Stimulated activated naive B cell treated with anti-CD40 and anti-IgM and Interleukin-4, amounts not matched to agents 10 μg/mL and 1 μg/mL and 100 μg/mL, for 72 hours (primary cell): ENCODE measurements around the gene WWOX.

ENCODE experiments used
- ATAC-seq, 2 donors: fragments of 150-1000 bp; cut with Tn5 transposase; replicated peaks; 2 replicates each; pipeline ENCODE4 v1.10.0; 2021; ENCODE audit warnings: moderate library complexity in 1 of 2
- DNase-seq: peaks from one replicate; pipeline ENCODE4 v3.0.0; 2021
- H3K27ac Mint-ChIP-seq: one replicate; pipeline ENCODE4 v1.8.0; 2022; ENCODE audit warnings: mild to moderate bottlenecking, mixed read lengths
- H3K27me3 Mint-ChIP-seq, 2 donors: one replicate each; pipeline ENCODE4 v1.8.0; 2022; ENCODE audit warnings: mixed read lengths in 2 of 2
- H3K36me3 Mint-ChIP-seq, 2 donors: one replicate each; pipeline ENCODE4 v1.8.0; 2022; ENCODE audit warnings: mixed read lengths in 2 of 2, mild to moderate bottlenecking in 1 of 2
- H3K4me1 Mint-ChIP-seq, 2 donors: one replicate each; pipeline ENCODE4 v1.8.0; 2022; ENCODE audit warnings: mixed read lengths in 2 of 2, mild to moderate bottlenecking in 1 of 2
- H3K4me3 Mint-ChIP-seq, 2 donors: one replicate each; pipeline ENCODE4 v1.8.0; 2022; ENCODE audit warnings: mild to moderate bottlenecking in 2 of 2, mixed read lengths in 2 of 2, moderate library complexity in 1 of 2
- H3K9me3 Mint-ChIP-seq, 2 donors: one replicate each; pipeline ENCODE4 v1.8.0; 2022; ENCODE audit warnings: mixed read lengths in 2 of 2, mild to moderate bottlenecking in 1 of 2

WWOX gene

DNA sequence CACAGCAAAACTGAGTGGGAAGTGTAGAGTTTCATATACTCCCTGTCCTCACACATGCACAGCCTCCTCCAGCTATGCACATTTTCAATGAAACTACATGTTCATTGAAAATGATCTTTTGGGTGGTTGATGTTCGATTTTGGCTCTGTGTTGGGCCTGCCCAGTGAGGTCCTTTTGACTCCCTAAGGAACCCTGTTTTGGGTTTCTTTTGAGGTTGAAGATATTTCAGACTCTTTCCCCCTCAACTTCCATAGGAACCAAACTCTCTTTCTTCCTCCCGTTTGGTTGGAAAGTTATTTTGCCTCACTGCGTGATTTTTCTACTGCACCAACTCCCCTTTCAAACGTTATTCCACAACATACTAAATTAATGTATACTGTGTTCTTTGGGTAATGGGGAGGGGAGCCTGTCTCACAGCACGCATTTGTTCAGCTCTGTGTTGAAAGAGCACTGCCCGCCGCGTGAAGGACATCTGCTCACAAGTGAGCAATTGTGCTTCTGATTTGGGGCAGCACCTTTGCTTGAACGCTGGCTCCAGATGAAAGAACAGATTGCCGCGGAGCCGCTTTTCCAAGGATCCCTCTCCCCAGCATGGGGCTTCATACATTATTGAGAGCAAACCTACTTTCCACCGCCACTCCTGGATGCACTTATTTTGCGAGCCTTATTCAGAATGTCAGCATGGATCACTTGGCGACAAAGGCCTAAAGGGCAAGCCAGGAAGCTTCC is 385.9 kb downstream of the WWOX start:
- H3K4me1 Mint-ChIP-seq = no peaks in the 10 kb centered on the region
- no peaks in the 10 kb centered on the region for H3K9me3 Mint-ChIP-seq
- no peak overlapping the region for H3K4me3 Mint-ChIP-seq
- DNase-seq (no peak), ATAC-seq (no peak)
- H3K36me3 Mint-ChIP-seq = no peaks in the 10 kb centered on the region
- H3K27me3 Mint-ChIP-seq = no peaks in the 10 kb centered on the region
- no peak overlapping the region for H3K27ac Mint-ChIP-seq

DNA sequence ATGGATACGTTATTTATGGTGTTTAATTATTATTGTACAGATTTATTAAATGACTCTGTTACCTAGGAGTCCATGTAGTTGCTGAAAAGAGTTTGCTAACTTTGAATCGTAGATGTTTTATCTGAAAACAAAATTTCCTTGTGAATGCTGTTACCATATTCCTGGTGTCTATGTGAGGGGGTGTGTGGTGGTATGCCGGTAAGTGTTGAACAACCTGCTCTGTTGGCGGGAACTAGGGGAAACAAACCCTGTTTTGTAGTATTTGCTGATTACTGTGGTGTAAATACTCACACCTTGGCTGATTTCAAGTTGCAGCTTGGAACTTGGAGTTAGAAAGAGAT is 386.4 kb downstream of the WWOX start:
- no peaks in the 10 kb centered on the region for H3K36me3 Mint-ChIP-seq

GRCh38 chr16:78487471-78487870 is 388.0 kb downstream of the WWOX start:
- DNase-seq = no peak
- H3K36me3 Mint-ChIP-seq = no peaks in the 10 kb centered on the region
- no peak overlapping the region for H3K27ac Mint-ChIP-seq
- no peaks in the 10 kb centered on the region for H3K27me3 Mint-ChIP-seq
- no peak overlapping the region for H3K4me3 Mint-ChIP-seq
- no peaks in the 10 kb centered on the region for H3K4me1 Mint-ChIP-seq
- no peak for ATAC-seq
- no peaks in the 10 kb centered on the region for H3K9me3 Mint-ChIP-seq

More for the DNA sequence above, 386.4 kb downstream of the WWOX start:
- DNase-seq (no peak), ATAC-seq (no peak)
- Mint-ChIP-seq H3K4me1 (no peaks in the 10 kb centered on the region), H3K27me3 (no peaks in the 10 kb centered on the region), H3K9me3 (no peaks in the 10 kb centered on the region), H3K27ac (no peak overlapping the region), H3K4me3 (no peak overlapping the region)

- Mint-ChIP-seq H3K27me3 (no peaks in the 10 kb centered on the region), H3K4me3 (no peak overlapping the region), H3K36me3 (no peaks in the 10 kb centered on the region), H3K9me3 (no peaks in the 10 kb centered on the region), H3K4me1 (no peaks in the 10 kb centered on the region), H3K27ac (no peak overlapping the region)
- DNase-seq = no peak
- ATAC-seq = no peak
Measured at GRCh38 chr16:78489072-78489471, 389.6 kb downstream of the WWOX start.

DNA sequence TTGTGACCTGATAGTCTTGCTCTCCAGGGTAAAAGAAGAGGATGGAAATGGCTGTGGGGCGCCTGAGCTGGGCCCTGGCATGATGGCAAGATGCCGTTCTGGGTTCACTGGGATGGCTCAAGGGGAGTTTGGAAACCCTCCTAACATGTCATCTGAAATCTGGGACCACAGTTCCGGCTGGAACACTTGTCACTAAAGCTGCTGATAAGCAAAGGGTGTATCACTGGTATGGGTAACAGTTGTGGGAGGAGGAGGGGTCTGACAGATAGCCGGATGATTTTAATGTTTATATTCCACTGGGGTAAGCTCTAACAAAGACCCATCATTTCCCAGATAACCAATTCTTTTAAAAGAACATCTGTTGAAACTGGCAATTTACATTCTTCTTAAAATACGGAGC is 390.2 kb downstream of the WWOX start:
- H3K36me3 Mint-ChIP-seq = no peaks in the 10 kb centered on the region
- H3K27ac Mint-ChIP-seq = no peak overlapping the region
- H3K4me3 Mint-ChIP-seq = no peak overlapping the region
- DNase-seq (no peak), ATAC-seq (no peak)
- H3K4me1 Mint-ChIP-seq = no peaks in the 10 kb centered on the region
- H3K27me3 Mint-ChIP-seq = no peaks in the 10 kb centered on the region
- H3K9me3 Mint-ChIP-seq = no peaks in the 10 kb centered on the region

DNA sequence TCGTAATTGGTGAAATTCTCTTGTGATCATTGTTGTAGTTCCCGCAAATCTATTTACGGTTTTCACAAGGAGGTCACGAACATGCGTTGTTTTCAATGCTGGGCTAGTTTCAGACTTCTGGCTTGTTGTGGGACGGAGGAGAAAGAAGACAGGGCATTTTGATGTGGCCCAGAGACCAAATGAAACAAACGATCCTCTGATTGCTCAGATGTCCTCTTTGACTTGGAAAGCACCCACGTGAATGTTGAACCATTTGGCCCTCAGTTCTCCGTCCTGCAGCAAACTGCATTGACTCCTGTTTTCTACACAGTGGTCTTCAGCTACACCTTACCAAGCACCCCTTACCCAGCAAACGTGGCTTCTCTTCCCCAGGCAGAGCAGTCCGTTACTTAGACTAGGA is 391.0 kb downstream of the WWOX start:
- Mint-ChIP-seq H3K4me1 (no peaks in the 10 kb centered on the region), H3K27me3 (no peaks in the 10 kb centered on the region), H3K9me3 (no peaks in the 10 kb centered on the region), H3K36me3 (no peaks in the 10 kb centered on the region), H3K27ac (no peak overlapping the region), H3K4me3 (no peak overlapping the region)
- DNase-seq (no peak), ATAC-seq (no peak)

GRCh38 chr16:78490847-78491246 is 391.4 kb downstream of the WWOX start:
- H3K27ac Mint-ChIP-seq = no peak overlapping the region
- H3K4me3 Mint-ChIP-seq = no peak overlapping the region
- no peaks in the 10 kb centered on the region for H3K4me1 Mint-ChIP-seq
- H3K36me3 Mint-ChIP-seq = no peaks in the 10 kb centered on the region
- H3K9me3 Mint-ChIP-seq = no peaks in the 10 kb centered on the region
- H3K27me3 Mint-ChIP-seq = no peaks in the 10 kb centered on the region
- DNase-seq = no peak
- ATAC-seq = no peak

DNA sequence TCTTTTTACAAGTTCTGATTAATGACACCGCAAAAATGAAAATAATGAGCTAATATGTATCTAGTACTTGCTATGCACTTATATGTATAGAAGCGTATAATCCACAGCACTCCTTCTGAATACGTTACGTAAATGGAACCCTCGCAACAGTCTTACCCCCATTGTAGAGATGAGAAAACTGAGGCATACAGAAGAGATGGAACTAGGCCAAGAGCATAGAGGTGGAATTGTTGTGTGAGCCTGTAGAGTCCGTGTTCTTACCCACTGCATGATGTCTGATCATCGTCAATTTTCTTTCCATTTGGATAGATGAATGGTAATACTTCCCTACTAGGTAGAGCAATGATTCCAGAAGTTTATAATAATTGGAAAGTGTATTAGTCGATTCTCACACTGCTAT is 394.1 kb downstream of the WWOX start:
- Mint-ChIP-seq H3K27me3 (no peaks in the 10 kb centered on the region), H3K27ac (no peak overlapping the region), H3K4me3 (no peak overlapping the region), H3K4me1 (no peaks in the 10 kb centered on the region), H3K9me3 (no peaks in the 10 kb centered on the region), H3K36me3 (no peaks in the 10 kb centered on the region)
- DNase-seq = no peak
- no peak for ATAC-seq

- Mint-ChIP-seq H3K27ac (no peak overlapping the region), H3K36me3 (no peaks in the 10 kb centered on the region), H3K27me3 (no peaks in the 10 kb centered on the region), H3K9me3 (no peaks in the 10 kb centered on the region), H3K4me3 (no peak overlapping the region), H3K4me1 (no peaks in the 10 kb centered on the region)
- DNase-seq = no peak
- ATAC-seq = no peak
Measured at GRCh38 chr16:78494105-78494504, 394.7 kb downstream of the WWOX start.

GRCh38 chr16:78494674-78495073 is 395.2 kb downstream of the WWOX start:
- no peaks in the 10 kb centered on the region for H3K27me3 Mint-ChIP-seq
- no peak overlapping the region for H3K27ac Mint-ChIP-seq
- DNase-seq (no peak), ATAC-seq (no peak)
- H3K9me3 Mint-ChIP-seq = no peaks in the 10 kb centered on the region
- no peaks in the 10 kb centered on the region for H3K36me3 Mint-ChIP-seq
- no peak overlapping the region for H3K4me3 Mint-ChIP-seq
- H3K4me1 Mint-ChIP-seq = no peaks in the 10 kb centered on the region

GRCh38 chr16:78496189-78496588 is 396.7 kb downstream of the WWOX start:
- DNase-seq (no peak), ATAC-seq (no peak)
- H3K27me3 Mint-ChIP-seq = no peaks in the 10 kb centered on the region
- no peaks in the 10 kb centered on the region for H3K36me3 Mint-ChIP-seq
- no peak overlapping the region for H3K27ac Mint-ChIP-seq
- H3K4me1 Mint-ChIP-seq = peaks cover 0 to 1% of the 10 kb centered on the region in 2 donors
- no peak overlapping the region for H3K4me3 Mint-ChIP-seq
- no peaks in the 10 kb centered on the region for H3K9me3 Mint-ChIP-seq

DNA sequence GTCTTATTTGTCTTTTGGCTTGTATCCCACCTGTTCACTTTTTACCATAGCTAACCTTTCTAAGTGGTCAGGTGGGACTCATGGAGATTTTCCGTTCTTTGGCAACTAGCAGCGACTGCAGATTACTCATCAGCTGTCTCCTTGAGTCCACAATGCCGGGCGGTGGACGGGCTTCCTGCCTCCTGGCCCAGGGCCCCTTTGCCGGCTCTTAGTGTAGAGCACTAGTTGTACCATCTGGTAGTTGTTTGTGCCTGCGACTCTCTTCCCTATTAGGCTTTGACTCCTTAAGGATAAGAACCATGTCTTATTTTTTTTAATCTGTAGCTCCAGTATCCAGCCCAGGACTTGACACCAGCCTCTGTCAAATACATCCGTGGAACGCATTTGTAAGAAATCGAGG is 399.9 kb downstream of the WWOX start:
- Mint-ChIP-seq H3K27ac (no peak overlapping the region), H3K27me3 (no peaks in the 10 kb centered on the region), H3K4me3 (no peak overlapping the region), H3K4me1 (peaks cover 0 to 1% of the 10 kb centered on the region in 2 donors), H3K36me3 (no peaks in the 10 kb centered on the region), H3K9me3 (no peaks in the 10 kb centered on the region)
- no peak for ATAC-seq
- DNase-seq = no peak

DNA sequence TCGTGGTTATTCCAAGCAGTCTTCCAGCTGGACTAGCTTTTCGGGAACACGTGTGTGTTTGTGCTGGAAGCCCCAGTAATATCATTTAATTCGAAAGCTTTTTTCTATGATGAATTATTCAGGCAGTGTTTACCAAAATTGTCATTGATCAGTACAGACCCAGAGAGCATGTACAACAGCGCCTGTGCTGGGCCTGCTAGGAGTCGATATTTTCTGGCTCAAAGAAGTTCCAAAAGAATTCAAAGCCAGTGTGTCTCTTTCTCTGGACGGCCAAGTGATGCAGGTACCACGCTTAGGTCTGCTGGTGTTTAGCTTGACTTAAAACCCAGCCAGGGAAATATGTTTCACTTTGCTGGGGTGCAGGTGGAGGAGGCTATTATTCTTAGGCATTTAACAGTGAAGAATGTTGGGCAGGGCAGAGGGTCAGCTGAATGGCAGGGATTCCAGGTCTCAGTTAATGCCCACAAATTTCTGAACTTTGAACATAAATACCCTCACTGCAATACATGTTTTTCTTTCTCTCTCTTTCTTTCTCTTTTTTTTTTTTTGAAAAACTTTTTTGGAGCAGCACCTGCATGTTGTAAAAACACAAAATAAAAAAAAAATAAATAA is 401.3 kb downstream of the WWOX start:
- Mint-ChIP-seq H3K4me1 (peaks cover 0 to 1% of the 10 kb centered on the region in 2 donors), H3K9me3 (no peaks in the 10 kb centered on the region), H3K4me3 (no peak overlapping the region), H3K27me3 (no peaks in the 10 kb centered on the region), H3K27ac (no peak overlapping the region), H3K36me3 (no peaks in the 10 kb centered on the region)
- DNase-seq (no peak), ATAC-seq (no peak)

GRCh38 chr16:78501744-78502143 is 402.3 kb downstream of the WWOX start:
- ATAC-seq = no peak
- Mint-ChIP-seq H3K4me3 (no peak overlapping the region), H3K27ac (no peak overlapping the region), H3K36me3 (no peaks in the 10 kb centered on the region), H3K9me3 (no peaks in the 10 kb centered on the region), H3K27me3 (no peaks in the 10 kb centered on the region), H3K4me1 (peaks cover 0 to 1% of the 10 kb centered on the region in 2 donors)
- DNase-seq = no peak

- Mint-ChIP-seq H3K4me3 (no peak overlapping the region), H3K36me3 (no peaks in the 10 kb centered on the region), H3K27me3 (no peaks in the 10 kb centered on the region), H3K27ac (no peak overlapping the region), H3K4me1 (peaks cover 0 to 1% of the 10 kb centered on the region in 2 donors), H3K9me3 (no peaks in the 10 kb centered on the region)
- ATAC-seq (no peak), DNase-seq (no peak)
Measured at GRCh38 chr16:78502812-78503350, 403.4 kb downstream of the WWOX start.
